PC-3 (cell line): ENCODE results near the gene PRC1.

Source experiments
- EZH2 ChIP-seq: fragments of 300-600 bp; sonication (generic); IDR thresholded peaks from one replicate; pipeline ENCODE4 v1.6.1; 2017; ENCODE audit warnings: antibody characterized with exemption, mild to moderate bottlenecking, low read length; ENCODE audit not compliant: unreplicated experiment
- TF ChIP-seq, protein P1 (sequence below): fragments of 300-600 bp; sonication (generic); conservative IDR thresholded peaks from 2 replicates; pipeline ENCODE4 v1.5.1; 2017; ENCODE audit warnings: antibody characterized with exemption, low read depth, mild to moderate bottlenecking, low read length

- TF ChIP-seq, protein P1, sequence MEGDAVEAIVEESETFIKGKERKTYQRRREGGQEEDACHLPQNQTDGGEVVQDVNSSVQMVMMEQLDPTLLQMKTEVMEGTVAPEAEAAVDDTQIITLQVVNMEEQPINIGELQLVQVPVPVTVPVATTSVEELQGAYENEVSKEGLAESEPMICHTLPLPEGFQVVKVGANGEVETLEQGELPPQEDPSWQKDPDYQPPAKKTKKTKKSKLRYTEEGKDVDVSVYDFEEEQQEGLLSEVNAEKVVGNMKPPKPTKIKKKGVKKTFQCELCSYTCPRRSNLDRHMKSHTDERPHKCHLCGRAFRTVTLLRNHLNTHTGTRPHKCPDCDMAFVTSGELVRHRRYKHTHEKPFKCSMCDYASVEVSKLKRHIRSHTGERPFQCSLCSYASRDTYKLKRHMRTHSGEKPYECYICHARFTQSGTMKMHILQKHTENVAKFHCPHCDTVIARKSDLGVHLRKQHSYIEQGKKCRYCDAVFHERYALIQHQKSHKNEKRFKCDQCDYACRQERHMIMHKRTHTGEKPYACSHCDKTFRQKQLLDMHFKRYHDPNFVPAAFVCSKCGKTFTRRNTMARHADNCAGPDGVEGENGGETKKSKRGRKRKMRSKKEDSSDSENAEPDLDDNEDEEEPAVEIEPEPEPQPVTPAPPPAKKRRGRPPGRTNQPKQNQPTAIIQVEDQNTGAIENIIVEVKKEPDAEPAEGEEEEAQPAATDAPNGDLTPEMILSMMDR: no peak
- no peak for TF ChIP-seq EZH2
These were observed 45.8 kb downstream of the PRC1 start for GRCh38 chr15:90948506-90948905.
